NCI-H510A (cell line): ENCODE measurements around the gene GTPBP2.
A peak's percentile ranks its signal among the peaks of the same experiment; 100 is the strongest.
"Not testable (repeated sequence)": the region's sequence is repeated elsewhere in the genome, so short reads cannot be mapped to it uniquely, and the experiment has no call there.

Experiments
- DNase-seq: peaks from one replicate; lab custom pipeline; 2025; lab: John Stamatoyannopoulos, UW

GTPBP2 gene

DNA sequence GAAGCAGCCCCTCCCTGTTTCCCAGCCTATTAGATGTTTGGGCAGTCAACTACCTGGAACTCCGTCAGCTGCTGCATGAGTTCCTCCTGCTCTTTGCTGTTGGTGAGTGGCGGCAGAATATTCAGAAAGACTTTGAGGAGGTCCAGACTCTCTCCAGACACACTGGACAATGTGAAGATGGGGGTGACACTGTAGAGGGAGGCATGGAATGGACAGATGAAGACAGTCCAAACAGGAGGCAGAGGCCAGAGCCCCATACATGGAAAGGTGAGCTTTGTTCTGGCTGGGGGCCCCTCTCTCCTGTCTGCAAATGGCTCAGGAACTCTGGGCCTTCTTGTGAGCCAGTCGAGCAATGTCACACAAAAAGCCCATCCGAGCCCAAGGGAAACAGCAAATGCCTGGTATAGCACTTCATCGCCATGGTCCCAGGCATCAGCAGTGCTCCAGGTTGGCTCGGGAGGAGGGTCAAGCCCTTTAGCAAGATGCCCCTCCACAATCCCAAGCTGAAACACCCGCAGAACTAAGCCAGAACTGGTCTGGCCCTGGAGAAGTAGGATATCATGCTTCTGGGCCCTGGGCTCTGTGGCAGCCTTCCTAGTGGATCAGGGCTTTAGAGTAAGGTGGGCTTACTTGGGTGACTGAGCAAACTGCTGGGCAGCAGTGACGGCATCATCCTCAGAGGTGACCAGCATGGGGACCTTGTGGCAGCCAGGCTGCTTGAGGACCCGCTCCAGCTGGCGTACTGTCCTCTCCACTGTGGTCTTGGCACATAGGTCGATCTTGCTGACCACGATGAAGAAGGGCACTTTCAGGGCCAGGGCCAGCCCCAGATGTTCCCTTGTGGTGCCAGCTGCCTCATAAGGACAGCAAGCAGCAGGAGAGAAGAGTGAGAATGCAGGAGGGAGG, 4.9 kb downstream of the GTPBP2 start:
- DNase-seq = no peak

DNA sequence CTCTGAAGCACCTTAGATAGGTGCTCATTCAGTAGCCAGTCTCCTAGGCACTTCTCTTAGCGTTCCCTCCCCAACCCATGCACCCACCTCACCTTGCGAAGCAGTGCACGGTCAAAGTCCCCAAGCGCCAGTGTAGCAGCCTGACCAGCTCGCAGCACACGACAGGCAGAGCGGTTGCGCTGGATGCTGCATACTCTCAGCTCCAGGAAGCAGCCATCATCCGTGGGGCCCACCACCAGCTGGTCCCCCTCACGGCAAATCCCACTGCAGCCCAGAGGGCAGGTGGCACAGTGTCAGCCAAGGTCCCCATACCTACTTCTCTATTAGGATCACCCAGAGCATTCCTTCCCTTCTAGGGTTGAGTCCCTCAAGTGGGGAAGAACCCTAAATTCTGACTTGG, 6.5 kb downstream of the GTPBP2 start:
- DNase-seq = no peak

DNA sequence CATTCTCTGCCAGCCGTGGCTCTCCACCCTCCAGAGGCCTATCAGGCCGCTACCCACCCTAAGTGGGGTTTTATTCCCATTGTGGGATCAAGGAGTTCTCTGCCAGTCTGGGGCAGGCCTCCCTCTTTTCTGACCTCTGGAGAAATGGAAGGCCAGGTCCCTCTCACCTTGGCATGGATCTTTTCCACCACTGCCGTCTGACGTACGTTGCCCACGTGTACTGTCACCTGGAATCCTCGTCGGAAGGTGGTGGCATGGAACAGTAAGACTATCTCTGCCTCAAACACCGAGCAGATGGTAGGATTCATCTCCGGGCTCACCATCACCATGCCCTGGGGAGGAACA, 7.3 kb downstream of the GTPBP2 start:
- no peak for DNase-seq

DNA sequence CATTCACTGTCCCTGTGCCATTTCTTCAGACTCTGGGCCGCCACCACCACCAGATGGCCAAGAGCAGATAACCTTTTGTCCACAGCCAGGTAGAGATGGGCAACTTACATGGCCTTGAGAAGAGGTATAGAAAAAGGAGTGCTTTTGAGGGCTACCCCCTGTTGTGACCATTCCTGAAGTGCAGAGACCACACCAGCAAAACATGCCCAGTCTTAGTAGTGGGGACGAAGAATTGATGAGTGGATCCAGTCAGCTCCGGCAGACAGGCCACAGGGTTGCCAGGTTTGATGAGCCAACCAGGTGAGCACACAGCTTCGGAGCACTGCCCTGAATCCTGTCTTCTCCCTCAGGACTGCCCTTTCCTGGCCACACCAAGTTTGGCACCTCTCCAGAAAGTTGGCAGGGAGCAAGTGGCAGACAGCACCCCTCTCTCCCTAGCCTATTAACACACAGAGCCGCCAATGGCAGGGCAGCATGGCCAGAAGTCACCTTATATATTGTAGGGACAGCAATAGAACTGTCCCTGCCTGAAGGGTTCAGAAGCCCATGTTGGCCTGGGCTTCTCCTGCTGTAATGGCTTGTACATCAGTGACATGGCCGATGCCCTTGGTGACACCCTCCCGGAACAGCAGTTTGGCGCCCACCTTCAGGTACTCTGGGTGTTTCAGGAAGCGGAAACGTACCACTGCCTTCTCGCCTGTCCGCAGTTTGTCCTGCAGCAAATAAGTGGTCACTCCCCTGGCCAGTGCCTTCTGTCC, 7.8 kb downstream of the GTPBP2 start:
- DNase-seq = no peak

DNA sequence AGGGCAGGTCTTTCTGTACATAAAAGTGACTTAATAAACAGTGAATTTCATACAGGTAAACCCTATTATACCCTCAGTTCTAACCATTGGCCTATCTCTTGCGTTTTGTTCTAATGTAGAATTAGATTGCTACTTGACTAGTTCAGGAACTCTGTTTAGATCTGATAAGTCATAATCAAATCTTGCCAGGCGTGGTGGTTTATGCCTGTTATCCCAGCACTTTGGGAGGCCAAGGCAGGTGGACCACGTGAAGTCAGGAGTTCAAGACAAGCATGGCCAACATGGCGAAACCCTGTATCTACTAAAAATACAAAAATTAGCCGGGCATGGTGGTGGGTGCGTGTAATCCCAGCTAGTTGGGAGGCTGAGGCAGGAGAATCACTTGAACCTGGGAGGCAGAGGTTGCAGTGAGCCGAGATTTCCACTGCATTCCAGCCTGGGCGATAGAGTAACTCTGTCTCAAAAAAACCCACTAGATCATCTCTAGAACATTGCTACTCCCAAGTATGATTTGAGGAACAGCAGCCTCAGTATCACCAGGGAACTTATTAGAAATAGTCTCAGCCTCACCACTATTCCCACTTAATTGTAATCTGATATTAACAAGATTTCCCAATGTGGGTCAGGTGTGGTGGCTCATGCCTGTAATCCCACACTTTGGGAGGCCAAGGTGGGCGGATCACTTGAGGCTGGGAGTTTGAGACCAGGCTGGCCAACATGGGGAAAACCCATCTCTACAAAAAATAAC, 12.2 kb downstream of the GTPBP2 start:
- no peak for DNase-seq

DNA sequence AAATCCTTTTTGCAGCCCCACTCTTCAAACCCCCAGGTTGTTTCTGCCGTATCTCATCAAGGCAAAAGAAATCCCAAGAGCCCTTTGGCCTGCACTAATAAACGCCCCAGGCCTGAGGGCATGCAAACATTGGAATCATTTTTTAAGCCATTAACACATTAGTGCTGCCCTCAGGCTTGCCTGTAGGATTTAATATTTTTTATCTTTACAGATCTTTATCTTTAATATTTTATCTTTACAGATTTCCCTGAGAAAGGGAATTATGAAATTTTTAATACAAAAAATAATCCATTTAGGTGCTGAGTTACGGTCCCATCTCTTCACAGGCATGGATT, 14.7 kb downstream of the GTPBP2 start:
- DNase-seq = no peak

DNA sequence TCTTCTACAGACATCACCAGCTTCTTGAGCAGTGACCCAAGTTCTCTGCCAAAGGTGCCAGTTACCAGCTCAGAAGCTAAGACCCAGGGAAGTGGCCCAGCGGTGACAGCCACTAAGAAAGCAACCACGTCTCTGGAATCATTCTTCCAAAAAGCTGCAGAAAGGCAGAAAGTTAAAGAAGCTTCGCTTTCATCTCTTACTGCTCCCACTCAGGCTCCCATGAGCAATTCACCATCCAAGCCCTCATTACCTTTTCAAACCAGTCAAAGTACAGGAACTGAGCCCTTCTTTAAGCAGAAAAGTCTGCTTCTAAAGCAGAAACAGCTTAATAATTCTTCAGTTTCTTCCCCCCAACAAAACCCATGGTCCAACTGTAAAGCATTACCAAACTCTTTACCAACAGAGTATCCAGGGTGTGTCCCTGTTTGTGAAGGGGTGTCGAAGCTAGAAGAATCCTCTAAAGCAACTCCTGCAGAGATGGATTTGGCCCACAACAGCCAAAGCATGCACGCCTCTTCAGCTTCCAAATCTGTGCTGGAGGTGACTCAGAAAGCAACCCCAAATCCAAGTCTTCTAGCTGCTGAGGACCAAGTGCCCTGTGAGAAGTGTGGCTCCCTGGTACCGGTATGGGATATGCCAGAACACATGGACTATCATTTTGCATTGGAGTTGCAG, 15.2 kb downstream of the GTPBP2 start:
- DNase-seq = no peak

DNA sequence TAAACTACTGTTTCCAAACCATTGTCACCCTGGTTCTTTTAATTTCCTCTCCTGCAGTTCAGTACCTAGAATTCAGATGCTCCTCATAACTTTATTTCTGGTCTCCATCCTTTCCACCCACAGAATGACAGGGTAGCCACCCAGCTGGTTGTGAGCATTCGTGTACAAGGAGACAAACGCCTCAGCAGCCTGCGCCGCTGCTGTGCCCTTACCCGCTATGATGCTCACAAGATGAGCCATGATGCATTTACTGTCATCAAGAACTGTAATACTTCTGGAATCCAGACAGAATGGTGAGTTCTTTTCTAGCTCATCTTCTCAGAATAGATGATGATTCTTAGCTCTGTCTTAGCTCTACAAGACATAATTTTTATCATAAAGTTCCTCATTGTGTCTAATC, 18.6 kb downstream of the GTPBP2 start:
- no peak for DNase-seq

DNA sequence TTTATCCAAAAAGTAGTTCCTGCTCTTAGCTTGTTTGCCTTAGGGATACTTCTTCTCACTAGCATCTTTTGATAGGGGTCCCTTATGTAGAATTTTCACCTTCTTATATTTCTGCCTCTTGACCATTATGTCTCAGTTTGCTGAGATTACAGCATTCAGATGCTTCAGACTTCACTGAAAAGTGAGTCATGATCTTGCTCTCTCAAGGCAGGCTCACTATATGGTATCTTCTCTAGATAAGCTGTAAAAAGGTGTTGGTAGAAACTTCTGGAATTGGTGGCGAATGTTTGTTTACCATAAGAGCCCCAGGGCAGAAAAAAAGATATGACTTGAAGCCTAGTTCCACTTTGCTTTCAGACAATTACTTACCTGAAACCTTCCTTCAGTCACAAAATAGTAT, 19.7 kb downstream of the GTPBP2 start:
- no peak for DNase-seq

DNA sequence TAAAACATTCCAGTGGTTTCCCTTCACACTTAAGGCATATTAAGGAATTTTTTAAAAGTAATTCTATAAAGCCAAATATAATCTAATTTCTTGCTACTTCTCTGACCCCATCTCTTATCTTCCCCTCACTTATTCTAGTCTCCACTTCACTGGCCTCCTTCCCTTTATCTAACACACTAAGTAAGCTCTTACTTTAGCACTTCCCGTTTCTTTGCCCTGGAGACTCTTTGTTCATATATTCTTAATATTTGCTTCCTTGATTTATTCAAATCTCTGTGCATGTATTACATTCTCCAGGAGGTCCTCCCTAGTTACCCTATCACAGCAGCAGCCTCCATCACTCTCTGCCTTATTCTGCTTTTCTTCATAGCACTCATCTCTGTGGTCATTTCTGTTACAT, 20.3 kb downstream of the GTPBP2 start:
- DNase-seq = no peak

DNA sequence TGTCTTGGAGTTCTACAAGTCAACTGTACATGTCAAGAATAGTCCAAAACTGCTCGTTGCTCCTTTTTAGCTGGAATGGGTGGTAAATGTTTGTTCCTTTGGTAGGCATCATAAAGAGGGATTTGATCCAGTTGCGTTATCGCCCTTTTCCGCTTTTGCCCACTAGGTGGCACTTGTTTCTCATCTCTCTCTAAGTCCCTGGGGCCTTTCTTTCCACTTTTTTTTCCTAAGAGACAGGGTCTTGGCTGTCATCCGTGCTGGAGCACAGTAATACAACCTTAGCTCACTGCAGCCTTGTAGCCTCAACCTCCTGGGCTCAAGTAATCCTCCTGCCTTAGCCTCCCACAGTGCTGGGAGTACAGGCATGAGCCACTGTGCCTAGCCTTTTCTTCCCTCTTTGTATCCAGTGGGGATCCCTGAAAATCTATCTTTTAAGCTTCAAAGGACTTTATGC, 20.7 kb downstream of the GTPBP2 start:
- DNase-seq = peak; percentile 42

DNA sequence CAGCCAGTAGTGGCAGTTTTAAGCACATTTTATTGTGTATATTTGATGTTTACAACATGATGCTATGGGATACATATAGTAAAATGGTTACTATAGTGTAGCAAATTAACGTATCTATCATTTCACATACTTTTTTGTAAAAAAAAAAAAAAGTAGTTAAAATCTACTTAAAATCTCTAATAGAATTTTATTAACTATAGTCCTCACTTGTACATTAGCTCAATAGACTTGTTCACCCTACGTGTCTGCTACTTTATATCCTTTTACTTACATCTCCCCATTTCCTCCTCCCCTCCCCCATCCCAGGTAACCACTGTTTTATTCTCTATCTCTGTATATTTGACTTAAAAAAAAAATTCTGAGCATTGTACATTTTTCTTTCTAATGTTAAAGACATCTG, 23.0 kb downstream of the GTPBP2 start:
- no peak for DNase-seq

DNA sequence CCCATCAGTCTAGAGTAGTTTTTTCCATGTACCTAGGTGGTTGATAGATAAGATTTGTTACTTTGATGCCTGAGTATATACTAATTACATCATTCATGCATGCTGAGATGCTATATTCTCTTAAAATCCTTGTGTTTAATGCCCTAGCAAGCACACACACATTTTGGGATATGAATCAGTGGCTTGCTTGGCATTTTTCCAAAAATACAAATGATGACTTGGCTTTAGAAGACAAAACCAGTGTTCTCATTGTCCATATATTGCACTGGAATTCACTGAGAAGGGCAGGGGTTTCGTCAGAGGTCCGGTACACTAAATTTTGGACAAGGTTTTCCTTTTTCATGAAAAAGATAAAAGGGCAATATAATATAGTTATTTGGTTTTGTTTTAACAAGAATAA, 24.9 kb downstream of the GTPBP2 start:
- DNase-seq = no peak

DNA sequence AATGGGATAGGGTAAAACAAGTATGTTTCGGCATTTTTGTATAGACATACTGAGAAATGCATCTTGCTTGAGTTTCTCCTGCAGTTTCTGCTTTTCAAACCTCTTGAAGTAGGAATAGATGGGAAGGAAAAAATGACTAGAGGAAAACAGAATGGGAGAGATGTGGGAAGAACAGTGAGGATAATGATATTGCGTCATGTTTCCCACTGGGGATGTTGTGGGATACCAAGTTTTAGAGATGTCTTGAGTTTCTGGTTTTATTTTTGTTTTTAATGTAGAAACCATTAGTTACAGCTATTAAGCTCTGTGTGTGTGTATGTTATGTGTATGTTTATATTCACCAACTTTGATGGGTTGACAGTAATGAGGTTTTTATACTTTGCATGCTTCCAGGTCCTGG, 28.5 kb downstream of the GTPBP2 start:
- no peak for DNase-seq

DNA sequence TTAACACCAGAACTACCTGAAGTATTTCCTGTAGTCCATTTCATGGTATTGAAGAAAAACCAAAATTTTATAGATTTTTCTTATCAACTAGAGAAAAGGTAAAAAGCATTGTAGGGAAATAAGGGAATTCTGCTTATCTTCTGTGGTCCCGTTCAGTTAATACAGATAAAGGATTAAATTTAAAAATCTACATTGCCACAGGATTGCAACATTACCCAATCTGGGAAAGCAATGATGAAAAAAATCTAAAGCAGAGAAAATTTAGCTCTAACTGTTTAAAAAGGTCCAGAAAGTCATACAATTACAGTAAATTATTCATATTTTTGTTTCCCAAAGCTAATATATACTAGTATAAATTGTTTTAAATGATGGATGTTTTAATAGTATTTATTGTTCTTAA, 35.1 kb downstream of the GTPBP2 start:
- no peak for DNase-seq

DNA sequence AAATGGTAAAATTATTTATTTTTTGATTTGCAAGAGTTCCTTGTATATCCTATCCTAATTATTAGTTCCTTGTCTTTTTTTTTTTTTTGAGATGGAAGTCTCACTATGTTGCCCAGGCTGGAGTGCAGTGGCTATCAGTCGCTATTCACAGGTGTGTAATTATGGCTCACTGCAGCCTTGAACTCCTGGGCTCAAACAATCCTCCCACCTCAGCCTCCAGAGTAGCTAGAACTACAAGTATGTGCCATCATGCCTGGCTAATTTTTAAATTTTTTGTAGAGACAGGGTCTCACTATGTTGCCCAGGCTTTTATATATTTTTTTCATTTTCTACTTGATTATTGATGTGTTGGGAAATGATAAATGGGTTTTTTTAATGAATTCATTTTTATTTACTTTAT, 39.5 kb downstream of the GTPBP2 start:
- DNase-seq = not testable (repeated sequence)

DNA sequence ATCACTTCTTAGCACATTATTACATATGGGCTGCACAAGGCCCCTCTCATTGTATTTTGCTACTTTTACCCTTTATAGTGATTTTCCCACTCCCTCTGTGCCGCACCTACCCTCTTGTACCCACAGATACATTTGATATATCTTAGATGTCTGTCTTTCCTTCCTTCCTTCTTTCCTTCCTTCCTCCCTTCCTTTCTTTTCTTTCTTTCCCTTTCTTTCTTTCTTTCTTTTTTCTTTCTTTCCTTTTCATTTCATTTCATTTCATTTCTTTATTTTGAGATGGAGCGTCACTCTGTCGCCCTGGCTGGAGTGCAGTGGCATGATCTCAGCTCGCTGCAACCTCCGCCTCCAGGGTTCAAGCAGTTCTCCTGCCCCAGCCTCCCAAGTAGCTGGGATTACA, 40.9 kb downstream of the GTPBP2 start:
- DNase-seq = no peak

DNA sequence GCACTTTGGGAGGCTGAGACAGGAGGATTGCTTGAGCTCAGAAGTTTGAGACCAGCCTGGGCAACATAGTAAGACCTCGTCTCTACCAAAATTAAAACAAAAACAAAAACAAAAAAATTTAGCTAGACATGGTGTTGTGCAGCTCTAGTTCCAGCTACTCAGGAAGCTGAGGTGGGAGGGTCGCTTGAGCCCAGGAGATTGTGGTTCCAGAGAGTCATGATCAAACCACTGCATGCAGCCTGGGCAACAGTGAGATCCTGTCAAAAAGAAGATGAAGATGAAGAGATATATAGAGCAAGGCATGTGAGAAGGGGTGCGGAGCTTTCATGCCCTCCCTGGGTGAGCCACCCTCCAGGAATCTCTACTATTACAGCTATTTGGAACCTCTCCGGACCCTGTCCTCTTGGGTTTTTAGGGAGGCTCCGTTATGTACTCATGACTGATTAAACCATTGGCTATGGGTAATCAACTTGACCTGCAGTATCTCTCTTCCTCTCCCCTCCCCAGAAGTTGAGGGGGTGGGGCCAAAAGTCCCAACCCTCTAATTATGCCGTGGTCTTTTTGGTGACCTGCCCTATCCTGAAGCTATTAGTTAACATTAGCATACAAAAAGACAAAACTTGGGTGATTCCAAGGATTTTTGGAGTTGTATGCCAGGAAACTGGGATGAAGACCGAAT, 44.0 kb downstream of the GTPBP2 start:
- DNase-seq = no peak

DNA sequence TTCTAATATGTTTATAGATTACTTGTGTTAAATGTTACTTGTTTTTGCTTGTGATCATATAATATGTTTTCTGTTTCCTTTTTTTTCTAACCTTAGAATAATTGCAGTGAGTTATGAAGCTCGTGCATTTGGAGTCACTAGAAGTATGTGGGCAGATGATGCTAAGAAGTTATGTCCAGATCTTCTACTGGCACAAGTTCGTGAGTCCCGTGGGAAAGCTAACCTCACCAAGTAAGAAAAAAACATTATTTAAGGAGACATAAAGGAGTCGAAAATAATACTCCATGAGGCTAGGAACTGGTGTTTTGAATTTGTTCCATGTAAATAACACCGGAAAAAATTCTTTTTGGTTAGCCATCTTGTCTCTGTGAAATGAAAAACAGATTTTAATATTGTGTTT, 46.2 kb downstream of the GTPBP2 start:
- DNase-seq = no peak

DNA sequence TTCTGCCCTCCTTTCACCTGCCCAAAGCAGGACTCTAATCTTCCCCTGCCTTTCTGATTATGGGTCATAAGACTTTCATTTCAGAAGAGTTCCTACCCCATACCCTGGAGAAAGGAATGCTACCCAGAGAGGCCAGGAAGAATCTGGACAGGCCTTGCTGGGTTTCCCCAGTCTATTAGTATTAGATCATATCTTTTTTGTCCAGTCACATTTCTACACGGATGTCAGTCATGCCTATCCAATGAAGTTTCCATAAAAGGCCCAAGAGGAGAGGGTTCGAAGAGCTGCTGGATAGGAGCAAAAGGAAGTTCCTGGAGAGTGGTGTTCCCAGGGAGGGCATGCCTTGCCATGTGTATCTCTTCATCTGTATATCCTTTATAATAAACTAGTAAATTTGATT, 49.9 kb downstream of the GTPBP2 start:
- no peak for DNase-seq

DNA sequence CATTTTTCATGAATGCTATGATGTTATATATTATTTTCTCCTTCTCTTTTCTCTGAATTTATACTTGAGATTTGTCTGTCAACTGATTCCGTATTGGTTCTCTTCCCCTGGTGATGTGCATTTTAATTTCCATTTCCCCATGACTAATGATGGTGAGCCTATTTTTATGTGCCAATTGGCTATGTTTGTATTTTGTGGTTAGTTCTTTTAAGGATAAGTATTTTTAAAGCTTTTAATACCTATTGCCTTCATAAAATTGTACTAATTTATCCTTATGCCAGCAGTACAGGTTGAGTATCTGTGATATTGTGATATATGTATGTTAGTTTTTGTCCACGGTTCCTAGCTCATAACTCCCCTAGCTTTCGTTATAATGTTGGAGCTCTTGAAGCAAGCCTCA, 50.3 kb downstream of the GTPBP2 start:
- DNase-seq = no peak
